Measurements from ENCODE around the gene FRMD4B. TPM values are rescaled to one million over a fixed set of nuclear protein-coding genes. Genes with fewer than 3 reads are reported as not detected.

Gene FRMD4B
- total and polyA plus RNA-seq, 2 donors (not counting 3 experiments of a cell fraction or from before 2014, with no cell fraction given) = 66.4 to 89.7 TPM

DNA sequence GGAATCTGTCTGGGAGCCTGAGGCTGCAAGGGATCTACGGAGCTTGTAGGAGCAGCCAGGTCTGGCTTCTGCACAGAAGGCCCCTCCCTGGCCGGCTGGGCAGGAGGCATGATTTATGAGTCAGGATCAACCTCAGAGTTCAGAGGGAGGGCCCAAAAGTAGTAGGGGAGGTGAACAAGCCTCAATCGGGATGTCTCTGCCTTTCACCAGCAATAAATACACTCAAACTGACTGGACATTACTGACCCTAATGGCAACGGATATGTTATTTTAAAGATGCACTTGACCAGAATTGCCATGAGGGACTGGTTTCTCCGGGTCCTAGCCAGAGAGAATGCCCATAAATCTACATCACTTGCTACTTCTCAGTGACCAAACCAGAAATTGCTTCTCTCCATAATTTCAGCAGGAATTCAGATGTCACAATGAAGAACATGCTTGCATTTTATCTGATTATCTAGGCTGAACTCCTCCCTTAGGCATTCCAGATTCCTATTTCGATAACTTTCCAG is 153.9 kb downstream of the FRMD4B start:
- H3K9ac ChIP-seq (replicated peaks; ENCODE audit: extremely low read depth, insufficient read depth, low read length) = no peak overlapping the region
- ChIA-PET POLR2A (interaction anchor here (0.6 kb wide), 1 partner anchor 10 kb away, joined by 11 read pairs; no protein-coding TSS in a partner anchor), CTCF (interaction anchor here (1.0 kb wide), 1 partner anchor 70 kb away, joined by 3 read pairs; no protein-coding TSS in a partner anchor)
- no peak overlapping the region for H3K27ac ChIP-seq (ENCODE audit: insufficient read depth, low read depth, low read length)
- H3K36me3 ChIP-seq (ENCODE audit: control insufficient read depth in 2 of 2, extremely low read depth in 1 of 2, insufficient read depth in 2 of 2, low read length in 2 of 2) = peaks cover 5 to 6% of the 10 kb centered on the region in 2 experiments
- H2AFZ ChIP-seq (ENCODE audit: low read depth, low read length) = no peak overlapping the region
- H4K20me1 ChIP-seq (replicated peaks; ENCODE audit: control insufficient read depth, extremely low read depth, insufficient read depth, low read length) = no peaks in the 10 kb centered on the region
- peaks cover 14% of the 10 kb centered on the region for H3K79me2 ChIP-seq (ENCODE audit: control insufficient read depth, insufficient read depth, low read length)
- H3K27me3 ChIP-seq (ENCODE audit: control insufficient read depth in 2 of 2, insufficient read depth in 2 of 2, low read length in 2 of 2) = no peaks in the 10 kb centered on the region
- H3K4me2 ChIP-seq (ENCODE audit: insufficient read depth, low read length) = no peak overlapping the region
- no peak for DNase-seq (ENCODE audit: low read depth, low spot score)
- dilution Hi-C loops (cut with MboI; ENCODE audit: extremely low pct_ligation_motif_present, low sequenced_read_pairs) (no loop called here), intact Hi-C loops (cut with micrococcal nuclease) (no loop called here)
- BruUV-seq (replicated peaks) = no TSS peak
- TF ChIP-seq CTCF (IDR thresholded peaks at IDR 0.05; ENCODE audit: extremely low read depth in 1 of 2, insufficient read depth in 1 of 2, low read depth in 1 of 2, low read length in 2 of 2) (no peak), GATA2 (IDR thresholded peaks at IDR 0.05; ENCODE audit: insufficient read depth, insufficient read length, low read depth, low read length) (no peak), EZH2 (IDR thresholded peaks at IDR 0.05; ENCODE audit: borderline replicate concordance, low read depth, low read length, severe bottlenecking) (no peak), MYC (IDR thresholded peaks at IDR 0.05; ENCODE audit: low read depth, low read length) (no peak), JUN (IDR thresholded peaks at IDR 0.05; ENCODE audit: borderline replicate concordance, insufficient read depth, insufficient read length, low read depth) (no peak), MAX (IDR thresholded peaks at IDR 0.05; ENCODE audit: insufficient read depth, insufficient read length) (no peak), FOS (IDR thresholded peaks at IDR 0.05; ENCODE audit: borderline replicate concordance, insufficient read depth, low read length) (no peak), POLR2A (IDR thresholded peaks at IDR 0.05; ENCODE audit: low read depth, low read length) (no peak), POLR2AphosphoS5 (IDR thresholded peaks at IDR 0.05; ENCODE audit: insufficient read depth, low read depth, low read length) (no peak)
- no peak overlapping the region for H3K4me3 ChIP-seq (replicated peaks in 1 of 3; ENCODE audit: insufficient read depth in 1 of 3, low read depth in 1 of 3, low read length in 3 of 3)
- H3K9me3 ChIP-seq (replicated peaks; ENCODE audit: control insufficient read depth, insufficient read depth, low read length) = no peaks in the 10 kb centered on the region
- peak; percentile 33 for FAIRE-seq
- H3K4me1 ChIP-seq (ENCODE audit: control insufficient read depth, extremely low read depth, insufficient read depth, low read length) = peaks cover 11% of the 10 kb centered on the region
- no peaks in the 10 kb centered on the region for H3K9me1 ChIP-seq (replicated peaks; ENCODE audit: control insufficient read depth, extremely low read depth, insufficient read depth, low read length)

All from endothelial cell of umbilical vein (primary cell).